ENCODE data around the gene HNRNPCL1.
"Not testable (repeated sequence)": the region's sequence is repeated elsewhere in the genome, so short reads cannot be mapped to it uniquely, and the experiment has no call there.

HNRNPCL1 gene

DNA sequence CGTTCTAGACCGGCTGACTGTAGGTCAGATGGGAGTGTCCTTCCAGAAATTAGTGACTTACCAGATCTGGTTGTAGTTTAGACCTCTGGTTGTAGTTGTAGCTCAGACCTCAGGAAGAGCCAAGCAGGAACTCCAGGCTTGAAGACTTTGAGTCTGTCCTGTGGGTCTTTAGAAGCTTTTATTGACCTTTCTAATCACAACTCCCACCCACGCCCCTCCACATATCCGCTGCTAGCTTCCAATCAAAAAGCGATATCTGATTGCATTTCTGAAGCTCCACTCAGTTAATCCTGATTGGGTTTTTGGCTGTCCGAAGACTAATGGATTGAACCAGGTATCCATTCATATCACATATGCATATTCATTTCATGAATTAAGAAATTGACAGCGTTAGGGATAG, at the start of gene HNRNPCL1:
TSS of gene HNRNPCL1 (minus strand) at position 101 of the 400 bp plus-strand sequence. CDS start 431 bp downstream, outside the sequence.
- H3K27ac ChIP-seq (ENCODE audit: low read length); H3K4me2 ChIP-seq (ENCODE audit: low read length); H3K9ac ChIP-seq (ENCODE audit: low read length); H2AFZ ChIP-seq (ENCODE audit: low read depth, low read length); H3K36me3 ChIP-seq (replicated peaks; ENCODE audit: low read depth, low read length); H3K27me3 ChIP-seq (ENCODE audit: low read depth, low read length); H3K9me3 ChIP-seq (ENCODE audit: insufficient read depth, low read length); H3K4me1 ChIP-seq (ENCODE audit: low read length); H4K20me1 ChIP-seq (ENCODE audit: insufficient read depth, low read length); H3K79me2 ChIP-seq (ENCODE audit: low read length); H3K4me3 ChIP-seq (ENCODE audit: low read length): not testable (repeated sequence)

DNA sequence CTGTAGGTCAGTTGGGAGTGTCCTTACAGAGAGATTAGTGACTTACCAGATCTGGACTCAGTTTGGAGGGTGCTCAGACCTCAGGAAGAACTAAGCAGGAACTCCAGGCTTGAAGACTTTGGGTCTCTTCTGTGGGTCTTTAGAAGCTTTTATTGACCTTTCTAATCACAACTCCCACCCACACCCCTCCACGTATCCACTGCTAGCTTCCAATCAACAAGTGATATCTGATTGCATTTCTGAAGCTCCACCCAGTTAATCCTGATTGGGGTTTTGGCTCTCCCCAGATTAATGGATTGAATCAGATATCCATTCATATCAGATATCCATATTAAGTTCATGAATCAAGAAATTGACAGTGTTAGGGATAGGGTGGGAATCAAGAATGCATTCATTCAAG, 49.6 kb upstream of the HNRNPCL1 start, which contains the start of gene PRAMEF10:
TSS of gene PRAMEF10 (minus strand) at position 101 of the 400 bp plus-strand sequence. CDS start 2,423 bp downstream, outside the sequence.
- H3K27me3 ChIP-seq (ENCODE audit: low read depth, low read length); H3K4me1 ChIP-seq (ENCODE audit: low read length); H3K36me3 ChIP-seq (replicated peaks; ENCODE audit: low read depth, low read length); H3K9ac ChIP-seq (ENCODE audit: low read length); H4K20me1 ChIP-seq (ENCODE audit: insufficient read depth, low read length); H3K9me3 ChIP-seq (ENCODE audit: insufficient read depth, low read length); H3K4me2 ChIP-seq (ENCODE audit: low read length); H3K27ac ChIP-seq (ENCODE audit: low read length); H2AFZ ChIP-seq (ENCODE audit: low read depth, low read length); H3K79me2 ChIP-seq (ENCODE audit: low read length); H3K4me3 ChIP-seq (ENCODE audit: low read length): not testable (repeated sequence)

DNA sequence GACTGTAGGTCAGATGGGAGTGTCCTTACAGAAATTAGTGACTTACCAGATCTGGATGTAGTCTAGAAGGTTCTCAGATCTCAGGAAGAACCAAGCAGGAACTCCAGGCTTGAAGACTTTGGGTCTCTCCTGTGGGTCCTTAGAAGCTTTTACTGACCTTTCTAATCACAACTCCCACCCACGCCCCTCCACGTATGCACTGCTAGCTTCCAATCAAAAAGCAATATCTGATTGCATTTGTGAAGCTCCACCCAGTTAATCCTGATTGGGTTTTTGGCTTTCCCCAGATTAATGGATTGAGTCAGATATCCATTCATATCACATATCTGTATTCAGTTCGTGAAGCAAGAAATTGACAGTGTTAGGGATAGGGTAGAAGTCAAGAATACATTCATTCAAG, 37.6 kb upstream of the HNRNPCL1 start, which contains the start of gene PRAMEF4:
TSS of gene PRAMEF4 (minus strand) at position 101 of the 400 bp plus-strand sequence. CDS start 2,807 bp downstream, outside the sequence.
- not testable (repeated sequence) for H3K36me3 ChIP-seq (replicated peaks; ENCODE audit: low read depth, low read length); H3K9me3 ChIP-seq (ENCODE audit: insufficient read depth, low read length); H3K79me2 ChIP-seq (ENCODE audit: low read length); H3K9ac ChIP-seq (ENCODE audit: low read length); H3K4me3 ChIP-seq (ENCODE audit: low read length); H3K4me2 ChIP-seq (ENCODE audit: low read length); H2AFZ ChIP-seq (ENCODE audit: low read depth, low read length); H4K20me1 ChIP-seq (ENCODE audit: insufficient read depth, low read length); H3K27ac ChIP-seq (ENCODE audit: low read length); H3K4me1 ChIP-seq (ENCODE audit: low read length); H3K27me3 ChIP-seq (ENCODE audit: low read depth, low read length)

DNA sequence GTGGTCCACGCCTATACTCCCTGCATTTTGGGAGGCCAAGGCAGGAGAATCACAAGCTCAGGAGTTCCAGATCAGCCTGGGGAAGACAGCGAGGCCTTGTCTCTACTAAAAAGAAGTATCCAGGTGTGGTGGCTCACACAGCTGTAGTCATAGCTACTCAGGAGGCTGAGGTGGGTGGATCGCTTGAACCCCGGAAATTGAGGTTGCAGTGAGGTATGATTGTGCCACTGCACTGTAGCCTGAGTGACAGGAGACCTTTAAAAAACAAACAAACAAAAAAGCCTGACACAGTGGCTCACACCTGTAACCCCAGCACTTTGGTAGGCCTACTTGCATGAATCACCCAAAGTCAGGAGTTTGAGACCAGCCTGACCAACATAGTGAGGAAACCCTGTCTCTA, 29.9 kb upstream of the HNRNPCL1 start:
- H3K79me2 ChIP-seq (ENCODE audit: low read length); H3K36me3 ChIP-seq (replicated peaks; ENCODE audit: low read depth, low read length); H4K20me1 ChIP-seq (ENCODE audit: insufficient read depth, low read length); H3K4me1 ChIP-seq (ENCODE audit: low read length); H2AFZ ChIP-seq (ENCODE audit: low read depth, low read length); H3K9me3 ChIP-seq (ENCODE audit: insufficient read depth, low read length); H3K27me3 ChIP-seq (ENCODE audit: low read depth, low read length); H3K9ac ChIP-seq (ENCODE audit: low read length); H3K27ac ChIP-seq (ENCODE audit: low read length); H3K4me2 ChIP-seq (ENCODE audit: low read length); H3K4me3 ChIP-seq (ENCODE audit: low read length): not testable (repeated sequence)

GRCh38 chr1:12863131-12863880, 14.8 kb upstream of the HNRNPCL1 start:
- H3K4me2 ChIP-seq (ENCODE audit: low read length); H3K27me3 ChIP-seq (ENCODE audit: low read depth, low read length); H3K36me3 ChIP-seq (replicated peaks; ENCODE audit: low read depth, low read length); H3K9me3 ChIP-seq (ENCODE audit: insufficient read depth, low read length); H3K27ac ChIP-seq (ENCODE audit: low read length); H3K4me3 ChIP-seq (ENCODE audit: low read length); H3K4me1 ChIP-seq (ENCODE audit: low read length); H2AFZ ChIP-seq (ENCODE audit: low read depth, low read length); H3K9ac ChIP-seq (ENCODE audit: low read length); H3K79me2 ChIP-seq (ENCODE audit: low read length); H4K20me1 ChIP-seq (ENCODE audit: insufficient read depth, low read length): not testable (repeated sequence)

DNA sequence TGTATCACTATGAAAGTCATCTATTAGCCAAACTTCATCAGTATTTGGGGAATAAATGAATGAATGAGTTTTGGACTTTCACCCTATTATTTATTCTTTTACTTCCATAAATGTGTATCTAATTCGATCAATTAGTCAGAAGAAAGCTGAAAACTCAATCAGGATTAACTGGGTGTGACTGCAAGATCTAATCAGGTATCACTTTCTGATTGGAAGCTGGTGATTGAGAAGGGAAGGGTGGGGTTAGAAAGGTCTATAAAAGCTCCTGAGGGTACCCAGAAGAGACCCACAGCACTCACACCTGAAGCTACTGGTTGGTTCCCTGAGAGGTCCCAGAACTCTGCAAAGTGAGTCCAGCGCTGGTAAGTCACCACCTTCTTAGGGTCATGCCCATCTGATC, 8.3 kb upstream of the HNRNPCL1 start, which contains the start of gene PRAMEF2:
TSS of gene PRAMEF2 (plus strand) at position 301 of the 400 bp plus-strand sequence. CDS start 1,924 bp downstream, outside the sequence.
- not testable (repeated sequence) for H2AFZ ChIP-seq (ENCODE audit: low read depth, low read length); H3K4me3 ChIP-seq (ENCODE audit: low read length); H3K79me2 ChIP-seq (ENCODE audit: low read length); H3K36me3 ChIP-seq (replicated peaks; ENCODE audit: low read depth, low read length); H3K27me3 ChIP-seq (ENCODE audit: low read depth, low read length); H3K9me3 ChIP-seq (ENCODE audit: insufficient read depth, low read length); H3K4me2 ChIP-seq (ENCODE audit: low read length); H3K9ac ChIP-seq (ENCODE audit: low read length); H4K20me1 ChIP-seq (ENCODE audit: insufficient read depth, low read length); H3K4me1 ChIP-seq (ENCODE audit: low read length); H3K27ac ChIP-seq (ENCODE audit: low read length)

GRCh38 chr1:12851779-12852178, 3.3 kb upstream of the HNRNPCL1 start:
- H3K4me2 ChIP-seq (ENCODE audit: low read length), result no peak overlapping the region
- H3K9ac ChIP-seq (ENCODE audit: low read length), result no peak overlapping the region
- no peaks in the 10 kb centered on the region for H3K9me3 ChIP-seq (ENCODE audit: insufficient read depth, low read length)
- no peaks in the 10 kb centered on the region for H3K79me2 ChIP-seq (ENCODE audit: low read length)
- H3K27me3 ChIP-seq (ENCODE audit: low read depth, low read length), result no peaks in the 10 kb centered on the region
- no peak overlapping the region for H3K27ac ChIP-seq (ENCODE audit: low read length)
- H4K20me1 ChIP-seq (ENCODE audit: insufficient read depth, low read length), result no peaks in the 10 kb centered on the region
- H3K4me1 ChIP-seq (ENCODE audit: low read length), result no peaks in the 10 kb centered on the region
- no peak overlapping the region for H2AFZ ChIP-seq (ENCODE audit: low read depth, low read length)
- H3K36me3 ChIP-seq (replicated peaks; ENCODE audit: low read depth, low read length), result no peaks in the 10 kb centered on the region
- TF ChIP-seq, protein P1, sequence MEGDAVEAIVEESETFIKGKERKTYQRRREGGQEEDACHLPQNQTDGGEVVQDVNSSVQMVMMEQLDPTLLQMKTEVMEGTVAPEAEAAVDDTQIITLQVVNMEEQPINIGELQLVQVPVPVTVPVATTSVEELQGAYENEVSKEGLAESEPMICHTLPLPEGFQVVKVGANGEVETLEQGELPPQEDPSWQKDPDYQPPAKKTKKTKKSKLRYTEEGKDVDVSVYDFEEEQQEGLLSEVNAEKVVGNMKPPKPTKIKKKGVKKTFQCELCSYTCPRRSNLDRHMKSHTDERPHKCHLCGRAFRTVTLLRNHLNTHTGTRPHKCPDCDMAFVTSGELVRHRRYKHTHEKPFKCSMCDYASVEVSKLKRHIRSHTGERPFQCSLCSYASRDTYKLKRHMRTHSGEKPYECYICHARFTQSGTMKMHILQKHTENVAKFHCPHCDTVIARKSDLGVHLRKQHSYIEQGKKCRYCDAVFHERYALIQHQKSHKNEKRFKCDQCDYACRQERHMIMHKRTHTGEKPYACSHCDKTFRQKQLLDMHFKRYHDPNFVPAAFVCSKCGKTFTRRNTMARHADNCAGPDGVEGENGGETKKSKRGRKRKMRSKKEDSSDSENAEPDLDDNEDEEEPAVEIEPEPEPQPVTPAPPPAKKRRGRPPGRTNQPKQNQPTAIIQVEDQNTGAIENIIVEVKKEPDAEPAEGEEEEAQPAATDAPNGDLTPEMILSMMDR (IDR thresholded peaks at IDR 0.05; ENCODE audit: low read depth, low read length), result no peak
- TF ChIP-seq EZH2phosphoT487 (IDR thresholded peaks at IDR 0.05; ENCODE audit: low read depth), result no peak
- no peak overlapping the region for H3K4me3 ChIP-seq (ENCODE audit: low read length)

DNA sequence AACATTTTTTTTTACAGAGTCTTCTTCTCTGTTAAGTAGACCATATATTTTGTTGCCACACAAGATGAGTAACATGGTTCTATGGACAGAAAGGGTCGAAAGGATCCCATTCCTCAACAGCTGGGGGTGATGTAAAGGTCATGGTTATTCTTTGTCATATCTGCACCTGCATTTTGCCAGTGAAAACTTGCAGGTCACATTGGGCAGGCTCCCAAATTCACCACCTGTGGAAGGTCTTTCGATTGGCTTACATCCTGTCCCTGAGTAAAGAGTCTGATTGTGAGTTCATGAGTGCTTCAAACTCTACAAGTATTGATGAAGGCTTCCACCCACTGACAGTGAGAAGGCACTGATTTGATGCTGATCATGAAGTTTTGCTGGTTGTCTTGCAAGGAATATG, 15.3 kb downstream of the HNRNPCL1 start:
- not testable (repeated sequence) for H3K27ac ChIP-seq (ENCODE audit: low read length); H3K27me3 ChIP-seq (ENCODE audit: low read depth, low read length); H3K4me2 ChIP-seq (ENCODE audit: low read length); H3K9me3 ChIP-seq (ENCODE audit: insufficient read depth, low read length); H3K79me2 ChIP-seq (ENCODE audit: low read length); H4K20me1 ChIP-seq (ENCODE audit: insufficient read depth, low read length); H3K9ac ChIP-seq (ENCODE audit: low read length); H3K4me1 ChIP-seq (ENCODE audit: low read length); H3K4me3 ChIP-seq (ENCODE audit: low read length); H2AFZ ChIP-seq (ENCODE audit: low read depth, low read length); H3K36me3 ChIP-seq (replicated peaks; ENCODE audit: low read depth, low read length)

DNA sequence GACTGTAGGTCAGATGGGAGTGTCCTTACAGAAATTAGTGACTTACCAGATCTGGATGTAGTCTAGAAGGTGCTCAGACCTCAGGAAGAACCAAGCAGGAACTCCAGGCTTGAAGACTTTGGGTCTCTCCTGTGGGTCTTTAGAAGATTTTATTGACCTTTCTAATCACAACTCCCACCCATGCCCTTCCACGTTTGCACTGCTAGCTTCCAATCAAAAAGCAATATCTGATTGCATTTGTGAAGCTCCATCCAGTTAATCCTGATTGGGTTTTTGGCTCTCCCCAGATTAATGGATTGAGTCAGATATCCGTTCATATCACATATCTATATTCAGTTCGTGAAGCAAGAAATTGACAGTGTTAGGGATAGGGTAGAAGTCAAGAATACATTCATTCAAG, 17.2 kb downstream of the HNRNPCL1 start, which contains the start of gene PRAMEF11:
TSS of gene PRAMEF11 (minus strand) at position 101 of the 400 bp plus-strand sequence. CDS start 2,621 bp downstream, outside the sequence.
- not testable (repeated sequence) for H3K36me3 ChIP-seq (replicated peaks; ENCODE audit: low read depth, low read length); H2AFZ ChIP-seq (ENCODE audit: low read depth, low read length); H3K27ac ChIP-seq (ENCODE audit: low read length); H3K4me1 ChIP-seq (ENCODE audit: low read length); H3K4me2 ChIP-seq (ENCODE audit: low read length); H3K79me2 ChIP-seq (ENCODE audit: low read length); H3K9me3 ChIP-seq (ENCODE audit: insufficient read depth, low read length); H3K27me3 ChIP-seq (ENCODE audit: low read depth, low read length); H3K4me3 ChIP-seq (ENCODE audit: low read length); H4K20me1 ChIP-seq (ENCODE audit: insufficient read depth, low read length); H3K9ac ChIP-seq (ENCODE audit: low read length)

Measured in OCI-LY3 (cell line).